ENCODE results near the gene ZNF580. TPM values are rescaled to one million over a fixed set of nuclear protein-coding genes. Genes with fewer than 3 reads are reported as not detected.

ZNF580 gene
- total and polyA plus RNA-seq, 2 of the 13 experiments (the other 11 are each of a cell fraction or from before 2014, with no cell fraction given): 4.4 to 6.0 TPM

GRCh38 chr19:55647732-55648584, 7.2 kb downstream of the ZNF580 start, which contains the start of gene CCDC106 (continued):
- TF ChIP-seq FOXA3 (CRISPR knock-in tag; IDR thresholded peaks at IDR 0.05) (0 out of 2 replicates have a peak, but pooled peaks have one; percentile 6), YY1 (IDR thresholded peaks at IDR 0.05; ENCODE audit: insufficient read depth, insufficient replicate concordance, low read depth, low read length) (peak; percentile 84), BRCA1 (CRISPR knock-in tag; IDR thresholded peaks at IDR 0.05) (no peak), CCDC6 (CRISPR knock-in tag; IDR thresholded peaks at IDR 0.05) (no peak), ZNF275 (CRISPR knock-in tag; IDR thresholded peaks at IDR 0.05; ENCODE audit: borderline replicate concordance) (no peak), THAP8 (CRISPR knock-in tag; IDR thresholded peaks at IDR 0.05; ENCODE audit: borderline replicate concordance) (no peak), ZNF672 (CRISPR knock-in tag; IDR thresholded peaks at IDR 0.05) (no peak), NFE2 (CRISPR knock-in tag; IDR thresholded peaks at IDR 0.05) (no peak), HES4 (CRISPR knock-in tag; IDR thresholded peaks at IDR 0.05; ENCODE audit: borderline replicate concordance) (peak; percentile 74; the same call in 1 of the 2 replicates), RBAK (CRISPR knock-in tag; IDR thresholded peaks at IDR 0.05) (no peak), ZMYM3 (CRISPR knock-in tag; IDR thresholded peaks at IDR 0.05) (peak; percentile 74), NR3C1 (CRISPR knock-in tag; IDR thresholded peaks at IDR 0.05) (no peak), ZNF10 (CRISPR knock-in tag; IDR thresholded peaks at IDR 0.05; ENCODE audit: borderline replicate concordance, low read depth) (no peak), ZBTB46 (CRISPR knock-in tag; IDR thresholded peaks at IDR 0.05; ENCODE audit: borderline replicate concordance) (no peak), ZFY (CRISPR knock-in tag; IDR thresholded peaks at IDR 0.05) (peak; percentile 56; the same call in 1 of the 2 replicates), FOXP4 (CRISPR knock-in tag; IDR thresholded peaks at IDR 0.05) (no peak), THYN1 (CRISPR knock-in tag; IDR thresholded peaks at IDR 0.05; ENCODE audit: borderline replicate concordance, low read depth) (no peak), LCORL (IDR thresholded peaks at IDR 0.05) (no peak), LCORL (CRISPR knock-in tag; IDR thresholded peaks at IDR 0.05) (no peak), ZBTB10 (CRISPR knock-in tag; IDR thresholded peaks at IDR 0.05; ENCODE audit: borderline replicate concordance) (no peak), DMAP1 (CRISPR knock-in tag; IDR thresholded peaks at IDR 0.05) (peak; percentile 61; the same call in 1 of the 2 replicates), ZC3H4 (CRISPR knock-in tag; IDR thresholded peaks at IDR 0.05; ENCODE audit: borderline replicate concordance) (no peak)
